ENCODE results near the gene C1orf167. TPM values are rescaled to one million over a fixed set of nuclear protein-coding genes. Genes with fewer than 3 reads are reported as not detected.
A peak's percentile ranks its signal among the peaks of the same experiment; 100 is the strongest.

C1orf167 gene
- total and polyA plus RNA-seq, 5 donors from 2014 or later = 0.61 to 1.3 (median 1.0) TPM; not detected in 2

DNA sequence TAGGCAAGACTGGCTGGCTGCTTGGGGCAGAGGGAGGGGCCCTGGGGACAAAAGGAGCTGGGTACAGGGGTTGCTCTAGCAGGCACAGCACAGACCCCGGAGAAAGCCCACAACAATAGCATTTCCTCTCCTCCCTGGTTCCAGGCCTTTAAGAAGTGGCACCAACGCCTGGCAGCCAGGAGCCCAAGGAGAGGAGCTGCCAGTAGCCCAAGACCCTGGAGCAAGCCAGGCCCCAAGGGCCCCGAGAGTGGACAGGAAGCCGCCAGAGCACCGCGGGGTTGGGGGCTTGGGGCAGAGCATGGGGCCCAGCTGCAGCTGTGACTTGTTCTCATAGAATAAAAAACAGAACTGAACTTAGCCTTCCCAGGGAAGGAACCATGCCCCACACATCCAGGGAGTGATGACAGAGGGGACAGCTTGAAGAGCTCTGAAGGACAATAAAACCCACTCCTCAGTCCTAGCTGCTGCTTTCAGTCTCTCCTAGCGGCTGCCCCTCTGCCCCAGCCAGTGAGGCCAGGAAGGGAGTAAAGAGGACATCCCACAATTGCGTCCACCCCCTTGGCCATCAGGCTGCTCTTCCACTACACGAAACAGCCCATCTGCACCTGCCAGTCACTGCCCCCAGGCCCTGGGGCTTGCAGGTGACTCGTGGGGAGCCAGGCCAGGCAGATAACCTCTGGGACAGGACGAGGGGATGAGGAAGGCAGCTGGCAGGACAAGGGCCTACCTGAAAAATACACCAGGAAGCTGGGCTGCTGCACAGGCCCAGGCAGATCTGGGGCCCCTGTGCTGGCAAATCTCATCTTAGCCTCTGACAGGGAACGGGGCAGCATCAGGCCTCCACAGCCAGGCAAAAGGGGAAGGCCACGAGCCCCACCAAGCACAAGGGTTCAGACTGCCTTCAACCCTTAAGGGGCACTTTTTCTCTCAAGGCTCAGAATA is 27.4 kb downstream of the C1orf167 start:
- no peak for DNase-seq
- Mint-ChIP-seq H3K4me3 (no peak overlapping the region), H3K27me3 (no peaks in the 10 kb centered on the region), H3K4me1 (peaks cover 0 to 10% (median 0%) of the 10 kb centered on the region in 4 donors), H3K27ac (no peak overlapping the region), H3K36me3 (peaks cover 13% of the 10 kb centered on the region), H3K9me3 (no peaks in the 10 kb centered on the region)
- no peak for ATAC-seq (ENCODE audit: low read depth in 2 of 2)
- Histone ChIP-seq H3K27ac (ENCODE audit: insufficient read depth, low read length, poor library complexity, severe bottlenecking) (no peak overlapping the region), H3K36me3 (ENCODE audit: control insufficient read depth, insufficient read depth, low read length) (peaks cover 23% of the 10 kb centered on the region), H3K4me1 (ENCODE audit: control insufficient read depth, insufficient read depth, low read length, poor library complexity, severe bottlenecking) (peaks cover 11% of the 10 kb centered on the region), H3K9me3 (ENCODE audit: control insufficient read depth in 2 of 2, low read length in 2 of 2) (no peaks in the 10 kb centered on the region), H3K27me3 (ENCODE audit: control insufficient read depth, insufficient read depth, low read length) (no peaks in the 10 kb centered on the region), H3K4me3 (ENCODE audit: low read depth, low read length) (no peak overlapping the region)

DNA sequence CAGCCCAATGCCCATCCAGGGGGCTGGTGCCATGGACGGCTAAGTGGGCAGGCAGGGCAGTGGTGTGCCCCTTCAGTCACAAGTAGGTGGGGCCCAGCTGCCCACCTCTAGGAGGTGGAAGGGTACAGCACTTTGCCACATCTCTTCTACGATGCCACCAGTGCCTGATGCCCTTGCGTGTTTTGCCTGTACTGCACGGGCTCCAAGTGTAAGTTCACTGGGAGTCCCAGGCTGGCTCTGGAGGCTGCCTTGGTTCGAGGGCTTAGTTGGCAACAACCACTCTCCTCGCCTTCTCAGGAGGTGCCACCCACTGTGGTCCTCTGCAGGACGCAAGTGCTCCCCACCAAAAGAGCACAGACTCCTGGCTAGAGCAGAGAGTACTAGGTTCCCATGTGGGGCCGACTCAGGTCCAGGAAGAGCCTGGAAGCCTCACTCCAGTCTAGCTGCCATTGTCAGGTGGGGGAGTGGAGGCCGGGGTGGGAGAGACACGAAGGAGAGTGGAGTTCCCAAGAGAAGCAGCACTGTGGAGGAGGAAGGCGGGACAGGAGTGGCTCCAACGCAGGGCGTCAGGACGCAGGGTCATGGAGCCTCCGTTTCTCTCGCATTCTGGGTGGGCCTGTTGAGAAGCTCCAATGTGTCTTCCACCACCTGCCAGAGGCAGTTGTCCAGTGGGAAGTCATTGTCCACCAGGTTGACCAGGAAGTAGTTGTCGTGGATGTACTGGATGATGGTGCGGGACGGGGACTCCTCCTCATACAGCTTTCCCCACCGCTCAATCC is 28.3 kb downstream of the C1orf167 start:
- DNase-seq = no peak
- Mint-ChIP-seq H3K9me3 (no peaks in the 10 kb centered on the region), H3K36me3 (peaks cover 18% of the 10 kb centered on the region)

DNA sequence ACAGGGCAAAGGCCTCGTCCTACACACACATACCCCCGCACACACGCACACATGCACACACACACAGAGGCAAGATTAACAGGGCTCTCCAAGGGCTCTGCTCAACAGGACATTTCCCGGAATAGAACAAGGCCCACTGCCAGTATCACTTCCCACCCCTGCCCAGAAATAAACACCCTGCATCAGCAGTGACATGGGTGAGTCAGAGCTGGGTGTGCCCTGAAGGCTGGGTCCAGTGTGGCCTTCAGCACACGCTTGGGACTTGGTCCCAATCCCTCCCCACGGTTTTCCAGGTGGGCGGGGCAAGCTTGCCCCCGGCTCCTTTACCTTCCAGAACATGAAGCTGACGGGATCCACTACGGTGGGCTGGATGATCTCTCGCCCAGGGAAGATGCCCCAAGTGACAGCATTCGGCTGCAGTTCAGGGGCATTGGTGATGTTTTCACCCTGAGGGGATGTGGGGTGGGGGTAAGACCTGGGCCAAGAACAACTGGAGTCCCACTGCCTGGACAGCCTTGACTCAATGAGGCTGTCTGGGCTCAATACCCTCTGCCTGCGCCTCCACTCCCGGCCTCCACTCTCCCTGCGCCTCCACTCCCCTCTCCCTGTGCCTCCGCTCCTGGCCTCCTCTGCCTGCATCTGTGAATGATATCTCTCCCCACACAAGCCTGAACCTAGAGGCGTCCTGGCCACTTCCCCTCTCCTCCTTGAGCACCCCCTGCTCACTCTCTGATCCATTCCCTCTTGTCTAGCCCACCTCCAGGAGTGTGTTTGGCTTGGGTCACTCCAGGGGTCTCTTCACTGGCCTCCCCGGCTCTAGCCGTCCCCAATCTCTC is 29.1 kb downstream of the C1orf167 start:
- Histone ChIP-seq H3K9me3 (ENCODE audit: control insufficient read depth in 2 of 2, low read length in 2 of 2) (no peaks in the 10 kb centered on the region), H3K36me3 (ENCODE audit: control insufficient read depth, insufficient read depth, low read length) (peaks cover 39% of the 10 kb centered on the region), H3K4me1 (ENCODE audit: control insufficient read depth, insufficient read depth, low read length, poor library complexity, severe bottlenecking) (no peaks in the 10 kb centered on the region), H3K27ac (ENCODE audit: insufficient read depth, low read length, poor library complexity, severe bottlenecking) (no peak overlapping the region), H3K4me3 (ENCODE audit: low read depth, low read length) (no peak overlapping the region), H3K27me3 (ENCODE audit: control insufficient read depth, insufficient read depth, low read length) (no peaks in the 10 kb centered on the region)
- peaks cover 0 to 4% (median 0%) of the 10 kb centered on the region in 4 donors for H3K4me1 Mint-ChIP-seq
- no peaks in the 10 kb centered on the region for H3K27me3 Mint-ChIP-seq
- DNase-seq = no peak
- H3K36me3 Mint-ChIP-seq = peaks cover 26% of the 10 kb centered on the region
- H3K27ac Mint-ChIP-seq = peak overlapping the region in 1 of 3 donors; percentile 10
- no peak overlapping the region for H3K4me3 Mint-ChIP-seq
- no peaks in the 10 kb centered on the region for H3K9me3 Mint-ChIP-seq
- no peak for ATAC-seq (ENCODE audit: low read depth in 2 of 2)

More for the DNA sequence above, 28.3 kb downstream of the C1orf167 start:
- Mint-ChIP-seq H3K4me1 (peaks cover 0 to 6% (median 0%) of the 10 kb centered on the region in 4 donors), H3K27ac (peak overlapping the region in 1 of 3 donors; percentile 10), H3K27me3 (no peaks in the 10 kb centered on the region), H3K4me3 (no peak overlapping the region)
- H3K9me3 ChIP-seq (ENCODE audit: control insufficient read depth in 2 of 2, low read length in 2 of 2) = no peaks in the 10 kb centered on the region
- H3K4me3 ChIP-seq (ENCODE audit: low read depth, low read length) = no peak overlapping the region
- no peaks in the 10 kb centered on the region for H3K27me3 ChIP-seq (ENCODE audit: control insufficient read depth, insufficient read depth, low read length)
- H3K36me3 ChIP-seq (ENCODE audit: control insufficient read depth, insufficient read depth, low read length) = peaks cover 31% of the 10 kb centered on the region
- no peak overlapping the region for H3K27ac ChIP-seq (ENCODE audit: insufficient read depth, low read length, poor library complexity, severe bottlenecking)
- H3K4me1 ChIP-seq (ENCODE audit: control insufficient read depth, insufficient read depth, low read length, poor library complexity, severe bottlenecking) = peaks cover 2% of the 10 kb centered on the region
- ATAC-seq (ENCODE audit: low read depth in 2 of 2) = no peak

DNA sequence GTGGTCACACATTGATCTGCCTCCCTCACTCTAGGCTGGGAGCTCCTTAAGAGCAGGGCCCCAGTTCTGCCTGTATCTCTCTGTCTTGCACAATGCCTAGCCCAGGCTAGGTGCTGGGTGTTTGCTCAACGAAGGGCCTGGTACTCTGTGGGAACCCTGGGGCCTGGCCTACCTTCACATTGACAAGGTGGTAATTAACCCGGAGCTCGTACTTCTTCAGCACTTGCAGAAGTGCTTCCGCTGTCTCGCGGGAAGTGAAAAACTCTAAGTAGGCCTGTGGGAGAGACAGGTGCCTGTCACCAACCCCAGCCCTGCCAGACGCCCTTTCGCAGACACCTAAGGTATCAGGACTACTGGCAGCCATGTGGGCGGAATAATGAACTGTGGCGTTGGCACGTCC is 30.1 kb downstream of the C1orf167 start:
- ATAC-seq (ENCODE audit: low read depth in 2 of 2) (no peak), DNase-seq (no peak)
- Histone ChIP-seq H3K27ac (ENCODE audit: insufficient read depth, low read length, poor library complexity, severe bottlenecking) (no peak overlapping the region), H3K4me1 (ENCODE audit: control insufficient read depth, insufficient read depth, low read length, poor library complexity, severe bottlenecking) (no peaks in the 10 kb centered on the region), H3K27me3 (ENCODE audit: control insufficient read depth, insufficient read depth, low read length) (no peaks in the 10 kb centered on the region), H3K4me3 (ENCODE audit: low read depth, low read length) (no peak overlapping the region), H3K36me3 (ENCODE audit: control insufficient read depth, insufficient read depth, low read length) (peaks cover 43% of the 10 kb centered on the region), H3K9me3 (ENCODE audit: control insufficient read depth in 2 of 2, low read length in 2 of 2) (no peaks in the 10 kb centered on the region)
- Mint-ChIP-seq H3K27me3 (no peaks in the 10 kb centered on the region), H3K27ac (no peak overlapping the region), H3K4me1 (peaks cover 0 to 4% (median 0%) of the 10 kb centered on the region in 4 donors), H3K4me3 (no peak overlapping the region), H3K36me3 (peaks cover 26% of the 10 kb centered on the region), H3K9me3 (no peaks in the 10 kb centered on the region)

DNA sequence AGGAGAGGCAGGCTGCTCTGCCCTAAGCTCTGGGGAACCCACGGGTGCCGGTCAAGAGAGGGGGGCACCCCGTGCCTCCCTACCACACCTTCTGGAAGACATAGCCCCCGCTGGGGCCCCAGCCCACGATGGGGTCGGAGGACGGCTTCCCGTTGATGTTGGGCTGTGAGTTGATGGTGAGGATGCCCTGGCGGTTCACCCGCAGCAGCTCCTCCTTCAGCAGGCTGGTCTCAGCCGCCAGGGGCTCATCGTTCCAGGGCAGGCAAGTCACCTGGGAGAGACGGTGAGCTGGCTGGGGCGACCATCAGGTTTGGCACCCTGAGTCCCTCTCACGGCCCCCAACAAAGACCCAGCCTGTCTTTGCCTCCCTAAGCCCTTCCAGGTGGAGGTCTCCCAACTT is 31.8 kb downstream of the C1orf167 start:
- no peak overlapping the region for H3K4me3 Mint-ChIP-seq
- ATAC-seq (ENCODE audit: low read depth in 2 of 2) (no peak), DNase-seq (no peak)
- H3K27ac Mint-ChIP-seq = no peak overlapping the region
- H3K27me3 Mint-ChIP-seq = no peaks in the 10 kb centered on the region
- H3K27me3 ChIP-seq (ENCODE audit: control insufficient read depth, insufficient read depth, low read length) = no peaks in the 10 kb centered on the region
- H3K4me1 Mint-ChIP-seq = peaks cover 0 to 4% (median 0%) of the 10 kb centered on the region in 4 donors
- peaks cover 26% of the 10 kb centered on the region for H3K36me3 Mint-ChIP-seq
- no peaks in the 10 kb centered on the region for H3K4me1 ChIP-seq (ENCODE audit: control insufficient read depth, insufficient read depth, low read length, poor library complexity, severe bottlenecking)
- H3K36me3 ChIP-seq (ENCODE audit: control insufficient read depth, insufficient read depth, low read length) = peaks cover 49% of the 10 kb centered on the region
- H3K9me3 Mint-ChIP-seq = no peaks in the 10 kb centered on the region
- no peak overlapping the region for H3K4me3 ChIP-seq (ENCODE audit: low read depth, low read length)
- no peaks in the 10 kb centered on the region for H3K9me3 ChIP-seq (ENCODE audit: control insufficient read depth in 2 of 2, low read length in 2 of 2)
- H3K27ac ChIP-seq (ENCODE audit: insufficient read depth, low read length, poor library complexity, severe bottlenecking) = no peak overlapping the region

DNA sequence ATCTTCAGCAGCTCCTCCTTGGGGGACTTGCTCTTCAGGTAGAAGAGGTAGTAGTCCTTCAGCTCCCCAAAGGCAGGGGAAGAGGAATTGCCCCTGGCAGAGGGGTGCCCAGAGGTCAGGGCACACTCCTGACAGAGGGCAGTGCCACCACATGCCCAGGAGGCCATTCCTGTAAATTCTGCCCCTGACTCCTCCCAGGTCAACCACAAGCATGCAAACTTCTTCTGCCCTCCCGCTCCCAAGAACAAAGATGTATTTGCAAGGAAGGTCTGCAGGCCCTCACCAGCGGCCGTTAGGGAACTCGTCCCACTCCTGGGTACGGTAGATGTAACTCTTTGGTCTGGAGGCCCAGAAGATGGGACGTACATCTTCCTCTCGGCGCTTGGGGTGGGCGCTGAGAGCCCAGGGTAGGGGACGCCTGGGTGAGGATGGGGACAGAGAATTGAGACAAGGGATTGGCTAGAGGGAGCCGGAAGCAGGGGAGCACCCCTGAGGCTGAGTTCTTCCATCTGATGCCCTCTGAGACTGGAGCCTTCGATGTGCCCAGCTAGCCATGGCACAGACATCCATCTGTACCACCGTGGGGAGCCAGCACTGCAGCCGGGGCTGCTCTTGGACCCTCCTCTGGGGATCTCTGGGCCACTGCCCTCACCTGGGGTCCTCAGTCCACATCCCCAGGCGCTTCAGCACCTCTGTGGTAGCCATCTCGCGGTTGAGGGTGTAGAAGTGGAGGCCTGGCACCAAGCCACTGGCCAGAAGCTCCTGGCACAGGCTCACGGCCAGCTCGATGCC is 32.6 kb downstream of the C1orf167 start:
- Histone ChIP-seq H3K9me3 (ENCODE audit: control insufficient read depth in 2 of 2, low read length in 2 of 2) (no peaks in the 10 kb centered on the region), H3K27ac (ENCODE audit: insufficient read depth, low read length, poor library complexity, severe bottlenecking) (no peak overlapping the region), H3K36me3 (ENCODE audit: control insufficient read depth, insufficient read depth, low read length) (peaks cover 54% of the 10 kb centered on the region), H3K4me1 (ENCODE audit: control insufficient read depth, insufficient read depth, low read length, poor library complexity, severe bottlenecking) (no peaks in the 10 kb centered on the region), H3K27me3 (ENCODE audit: control insufficient read depth, insufficient read depth, low read length) (no peaks in the 10 kb centered on the region), H3K4me3 (ENCODE audit: low read depth, low read length) (no peak overlapping the region)
- DNase-seq (no peak), ATAC-seq (ENCODE audit: low read depth in 2 of 2) (no peak)
- peaks cover 0 to 4% (median 0%) of the 10 kb centered on the region in 4 donors for H3K4me1 Mint-ChIP-seq
- peaks cover 26% of the 10 kb centered on the region for H3K36me3 Mint-ChIP-seq
- no peaks in the 10 kb centered on the region for H3K27me3 Mint-ChIP-seq
- H3K27ac Mint-ChIP-seq = no peak overlapping the region
- no peak overlapping the region for H3K4me3 Mint-ChIP-seq
- H3K9me3 Mint-ChIP-seq = no peaks in the 10 kb centered on the region
